Stimulated activated CD4-positive, alpha-beta T cell treated with anti-CD3 and anti-CD28 coated beads, Interleukin-1b, Interleukin-23, amount 100 ng/mL, for 24 hours (primary cell): Measurements from ENCODE around the gene PTPRN.
"Not testable (repeated sequence)": the region's sequence is repeated elsewhere in the genome, so short reads cannot be mapped to it uniquely, and the experiment has no call there.

ENCODE experiments used
- DNase-seq, 4 experiments: peaks; one replicate each; pipeline ENCODE4 v3.0.0-alpha.2; 2020; ENCODE audit warnings: low read depth in 4 of 4, low spot score in 1 of 4

The PTPRN gene

DNA sequence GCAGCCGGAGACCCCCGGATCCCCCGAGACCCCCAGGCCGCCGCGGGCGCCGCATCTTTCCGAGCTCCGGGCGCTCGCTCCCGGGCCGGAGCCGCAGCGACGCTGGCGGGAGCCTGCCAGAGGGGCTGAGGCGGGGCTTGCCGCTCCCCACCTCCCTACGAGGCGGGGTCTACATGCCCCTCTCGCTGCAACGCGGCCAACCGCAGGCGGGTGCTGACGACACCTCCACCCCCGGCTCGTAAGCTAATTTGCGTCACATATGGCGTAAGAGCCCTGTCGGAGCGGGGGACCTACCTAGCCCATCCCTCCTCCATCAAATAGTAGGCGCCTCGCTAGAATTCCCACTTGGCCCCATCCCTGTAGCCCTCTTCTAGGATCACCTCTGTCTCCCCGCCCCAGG is at the start of gene PTPRN:
Gene PTPRN (minus strand): TSS at position 124 of the 400 bp plus-strand sequence. CDS start 69 bp downstream, at position 55.
- no peak for DNase-seq

DNA sequence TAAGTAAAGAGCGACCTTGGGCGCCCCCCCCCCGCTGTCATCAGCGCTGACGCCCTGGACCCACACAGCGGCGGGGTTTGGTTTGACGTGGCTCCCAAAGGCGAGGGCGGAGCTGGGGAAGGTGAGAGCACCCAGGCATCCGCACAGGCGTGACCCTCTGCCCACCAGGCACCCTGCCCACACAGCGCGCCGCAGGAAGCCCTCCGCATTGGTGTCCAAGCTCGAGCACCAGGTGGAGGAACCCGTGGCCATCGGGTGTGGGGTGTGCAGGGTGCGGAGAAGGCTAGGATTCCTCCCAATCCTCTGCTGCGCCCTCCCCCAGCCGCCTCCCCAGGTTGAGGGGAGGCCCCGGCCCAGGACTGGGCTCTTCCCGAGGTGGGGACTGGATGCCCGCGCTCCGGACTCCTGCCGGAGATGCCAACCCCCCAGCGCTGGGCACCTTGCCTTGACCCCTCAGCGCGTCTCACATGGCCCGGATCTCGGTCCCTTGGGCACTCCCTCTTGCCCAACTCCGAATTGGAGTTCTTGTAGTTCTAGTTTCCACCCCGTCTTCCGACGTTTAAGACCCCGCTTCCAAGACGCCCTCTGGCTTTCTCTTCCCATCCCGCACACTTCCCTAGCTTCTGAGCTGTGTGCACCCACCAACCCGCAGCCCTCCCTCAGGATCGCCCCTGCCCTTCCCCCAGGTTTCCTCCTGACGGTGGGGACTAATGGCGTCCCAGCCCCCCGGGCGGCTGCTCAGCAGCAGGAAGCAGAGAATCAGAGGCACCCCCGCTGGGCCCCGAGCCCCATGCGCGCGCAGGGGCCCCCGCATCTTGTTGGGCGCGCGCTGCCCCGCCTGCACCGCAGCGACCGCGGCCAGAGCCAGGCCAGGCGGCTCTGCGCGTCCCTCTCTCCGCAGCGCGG is 49.2 kb upstream of the PTPRN start:
- peak in 1 of 4 experiments; percentile 15 for DNase-seq

DNA sequence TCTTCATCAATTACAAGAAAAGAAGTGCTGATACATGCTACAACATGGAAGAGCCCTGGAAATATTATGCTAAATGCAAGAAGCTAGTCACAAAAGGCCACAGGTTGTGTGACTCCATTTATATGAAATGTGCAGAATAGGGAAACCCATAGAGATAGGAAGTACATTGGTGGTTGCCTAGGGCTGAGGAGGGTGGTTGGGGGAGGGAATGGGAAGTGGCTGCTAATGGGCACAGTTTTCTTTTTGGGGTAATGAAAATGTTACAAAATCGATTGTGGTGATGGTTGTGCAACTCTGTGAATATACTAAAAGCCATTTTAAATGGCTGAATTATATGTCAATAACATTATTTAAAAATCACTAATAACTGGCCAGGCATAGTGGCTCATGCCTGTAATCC is 47.6 kb upstream of the PTPRN start:
- DNase-seq = no peak

DNA sequence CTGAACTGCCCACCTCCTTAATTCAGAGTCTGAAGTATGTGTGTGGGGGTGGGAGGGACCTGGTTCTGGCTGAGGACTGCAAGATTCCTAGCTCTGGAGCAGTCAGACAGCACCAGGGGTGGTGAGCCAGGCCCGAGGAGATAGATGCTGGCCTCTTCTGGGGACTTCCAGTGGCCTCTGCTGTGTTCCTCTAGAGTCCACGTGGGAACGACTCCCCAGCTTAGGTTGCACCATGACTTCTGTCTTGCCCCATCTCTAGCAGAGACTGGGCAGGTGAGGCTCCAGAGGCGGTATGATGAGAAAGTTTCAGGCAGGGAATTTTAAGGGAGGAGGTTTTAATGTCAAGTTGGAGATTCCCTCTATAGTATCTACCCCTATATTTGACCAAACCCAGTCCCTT is 45.4 kb upstream of the PTPRN start:
- no peak for DNase-seq

DNA sequence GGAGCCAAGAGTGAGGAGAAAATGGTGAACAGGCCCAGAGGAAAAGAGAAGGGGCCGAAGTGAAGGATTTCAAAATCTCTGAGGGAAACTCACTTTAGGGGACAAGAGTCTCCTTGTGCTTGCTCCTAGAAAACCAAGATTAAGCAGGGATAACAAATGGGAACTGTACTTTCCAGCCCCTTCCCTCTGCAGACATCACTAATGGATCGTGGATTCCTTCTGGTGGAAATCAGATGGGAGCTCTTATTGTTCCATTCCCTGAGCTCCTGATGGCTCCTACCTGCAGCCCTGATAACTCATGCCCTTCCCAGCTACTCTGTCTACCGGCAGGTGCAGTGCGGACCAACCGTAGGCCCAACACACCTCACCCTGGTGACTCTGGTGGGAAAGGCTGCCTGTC is 43.9 kb upstream of the PTPRN start:
- DNase-seq = no peak

DNA sequence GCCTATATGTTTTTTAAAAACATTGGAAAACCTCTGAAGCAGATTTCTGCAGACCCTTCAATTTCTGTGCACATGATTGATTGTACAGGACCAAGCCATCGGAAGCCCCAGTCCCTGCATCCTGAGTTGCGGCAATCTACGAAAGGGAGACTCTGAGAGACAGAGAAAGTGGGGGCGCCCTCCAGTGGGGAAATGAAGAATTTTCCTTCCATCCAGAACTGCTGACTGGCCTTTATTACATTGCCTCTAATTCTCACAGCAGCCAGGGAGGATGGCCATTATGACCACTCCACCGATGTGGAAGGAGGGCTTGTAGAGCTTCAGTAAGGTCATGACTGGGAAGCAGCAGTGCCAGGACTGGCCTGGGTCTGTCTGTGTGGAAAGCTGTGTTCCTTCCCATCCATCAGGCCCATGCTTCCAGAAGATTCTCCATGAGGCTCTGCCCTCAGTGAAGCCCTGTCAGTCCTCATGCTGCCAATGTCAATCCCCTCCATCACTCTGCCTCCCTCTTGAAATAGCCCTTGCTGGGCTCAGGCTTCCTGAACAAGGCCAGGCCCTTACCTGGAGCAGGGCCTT is 43.3 kb upstream of the PTPRN start:
- DNase-seq = peak; percentile 35 to 59 (median 48)

GRCh38 chr2:219350710-219351221 is 41.6 kb upstream of the PTPRN start:
- DNase-seq = no peak

- no peak for DNase-seq
Observed at GRCh38 chr2:219350215-219350614, 41.0 kb upstream of the PTPRN start.

DNA sequence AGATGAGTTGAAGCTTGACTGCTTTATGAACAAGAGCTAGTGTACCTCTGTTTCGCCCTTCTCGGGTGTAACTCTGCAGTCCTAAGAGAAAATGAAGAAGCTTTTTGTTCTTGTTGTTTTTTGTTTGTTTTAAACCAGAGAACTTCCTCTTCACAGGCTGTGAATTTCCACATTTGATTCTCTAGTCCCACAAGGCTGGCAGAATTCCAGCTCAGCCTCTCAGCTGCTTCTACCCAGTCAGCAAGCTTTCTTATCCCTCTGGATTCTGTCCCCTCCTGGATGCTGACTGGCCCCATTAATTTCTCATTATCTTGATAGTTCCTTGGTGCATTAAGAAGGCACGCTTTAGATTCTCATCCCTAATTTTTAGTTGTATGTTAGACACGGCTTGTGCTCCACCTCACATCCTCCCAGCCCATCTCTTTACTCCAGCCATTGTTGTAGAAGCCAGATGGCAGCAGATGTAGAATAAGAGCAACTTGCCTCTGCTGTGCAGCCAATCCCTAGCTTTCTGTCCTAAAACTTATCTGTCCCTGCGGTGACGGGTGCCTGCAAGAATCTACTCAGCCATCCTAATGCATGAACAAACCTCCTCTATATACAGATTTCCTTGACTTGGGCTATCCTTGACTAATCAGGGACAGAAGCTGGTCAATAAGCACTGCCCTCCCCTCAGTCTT is 35.7 kb upstream of the PTPRN start:
- no peak for DNase-seq

DNA sequence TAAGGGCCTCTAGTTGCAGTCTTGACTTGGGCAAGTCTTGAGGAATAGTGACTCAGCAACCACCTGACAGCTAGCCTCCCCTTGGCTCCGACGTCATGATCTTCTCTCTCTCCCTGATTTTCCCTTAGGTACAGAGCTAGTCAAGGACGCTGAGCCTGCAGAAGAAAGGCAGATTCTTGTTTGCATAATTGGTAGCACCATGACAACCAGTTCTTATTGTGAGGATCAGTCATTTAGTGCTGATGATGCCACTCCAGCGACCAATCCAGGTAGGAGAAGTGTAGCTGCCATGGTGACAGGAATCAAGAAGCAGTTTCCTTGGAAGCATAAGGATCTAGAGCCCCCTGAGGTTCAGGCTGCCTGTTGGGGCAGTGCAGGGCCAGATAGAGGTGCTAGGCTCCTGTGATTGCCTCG is 26.2 kb upstream of the PTPRN start:
- DNase-seq = no peak

GRCh38 chr2:219334076-219334475 is 24.9 kb upstream of the PTPRN start:
- no peak for DNase-seq

GRCh38 chr2:219332542-219332941 is 23.3 kb upstream of the PTPRN start, which contains the start of gene RESP18:
RESP18 (minus strand) TSS chr2:219332744.
- no peak for DNase-seq

- peak in 1 of 4 experiments; percentile 6 for DNase-seq
Observed at GRCh38 chr2:219331560-219332213, 22.5 kb upstream of the PTPRN start.

GRCh38 chr2:219327719-219328118 is 18.5 kb upstream of the PTPRN start:
- DNase-seq = no peak

DNA sequence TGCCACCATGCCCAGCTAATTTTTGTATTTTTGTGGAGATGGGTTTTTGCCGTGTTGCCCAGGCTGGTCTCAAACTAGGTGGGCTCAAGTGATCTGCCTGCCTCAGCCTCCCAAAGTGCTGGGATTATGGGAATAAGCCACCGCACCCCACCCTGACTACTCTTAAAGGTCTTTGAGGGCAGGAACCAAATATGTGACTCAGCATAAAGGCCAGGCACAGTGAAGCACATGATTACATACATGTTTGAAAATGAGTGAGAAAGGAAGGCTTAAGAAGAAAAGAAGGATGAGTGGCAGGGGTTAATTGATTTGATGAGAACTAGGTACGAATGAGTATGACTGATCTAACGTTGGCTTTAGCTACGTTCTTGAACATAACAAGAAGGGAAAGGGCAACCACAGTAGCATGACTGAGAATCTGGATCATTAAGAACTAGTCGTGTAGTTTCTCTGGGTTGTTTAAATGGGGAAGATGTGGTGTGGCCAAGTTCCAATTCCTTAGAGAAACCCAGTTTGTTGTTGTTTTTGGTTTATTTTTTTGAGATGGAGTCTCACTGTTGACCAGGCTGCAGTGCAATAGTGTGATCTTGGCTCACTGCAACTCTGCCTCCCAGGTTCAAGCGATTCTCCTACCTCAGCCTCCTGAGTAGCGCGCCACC is 16.6 kb upstream of the PTPRN start:
- no peak for DNase-seq

DNA sequence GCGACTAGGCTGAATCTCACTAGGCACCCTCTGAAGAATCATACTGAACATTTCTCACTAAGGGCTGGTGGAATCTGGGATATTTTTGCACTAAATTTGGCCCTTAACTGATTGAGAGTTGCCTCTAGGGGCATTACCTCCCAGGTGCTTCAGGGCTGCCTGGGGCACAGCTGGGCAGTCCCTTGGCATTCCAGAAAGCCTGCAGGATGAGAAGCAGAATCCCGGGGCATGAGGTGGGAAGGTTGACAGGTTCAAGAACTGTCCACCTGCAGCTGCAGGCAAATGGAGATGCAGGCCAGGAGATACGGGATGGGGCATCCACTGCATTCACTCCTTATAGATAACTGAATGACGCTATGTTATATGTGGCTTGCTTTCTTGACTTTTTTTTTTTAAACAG is 15.9 kb upstream of the PTPRN start:
- DNase-seq = no peak

DNA sequence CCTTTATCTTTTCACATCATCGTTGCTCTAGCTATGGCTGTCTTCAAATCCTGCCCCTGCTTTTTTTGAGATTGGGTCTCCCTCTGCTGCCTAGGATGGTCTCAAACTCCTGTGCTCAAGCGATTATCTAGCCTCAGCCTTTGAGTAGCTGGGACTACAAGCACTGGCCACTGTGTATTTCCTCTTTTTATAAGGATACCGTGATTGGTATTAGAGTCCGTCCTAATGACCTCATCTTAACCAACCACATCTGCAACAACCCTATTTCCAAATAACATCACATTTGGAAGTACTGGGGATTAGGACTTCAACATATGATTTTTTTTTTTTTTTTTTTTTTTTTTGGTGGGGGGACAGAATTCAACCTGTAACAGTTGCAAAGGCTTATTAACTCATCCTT is 14.2 kb upstream of the PTPRN start:
- DNase-seq = no peak

- DNase-seq = no peak
Observed at GRCh38 chr2:219314804-219315468, 5.7 kb upstream of the PTPRN start.

GRCh38 chr2:219312683-219313263 is 3.6 kb upstream of the PTPRN start:
- DNase-seq = not testable (repeated sequence)
